Lower lobe of right lung (tissue), 2 donors: ENCODE measurements around the gene RBM38. TPM values are rescaled to one million over a fixed set of nuclear protein-coding genes. Genes with fewer than 3 reads are reported as not detected.
"Not testable (repeated sequence)": the region's sequence is repeated elsewhere in the genome, so short reads cannot be mapped to it uniquely, and the experiment has no call there.

Source experiments
- ATAC-seq, 2 donors: fragments of 200-7000 bp; cut with Tn5 transposase; one replicate each; pipeline ENCODE4 v1.9.1; 2020 to 2022; ENCODE audit warnings: mild to moderate bottlenecking in 2 of 2, moderate library complexity in 2 of 2
- DNase-seq: peaks from one replicate; pipeline ENCODE4 v3.0.0-alpha.2; 2020
- H3K27ac ChIP-seq: fragments of 200-600 bp; one replicate; pipeline ENCODE4 v1.8.0; 2022
- H3K27me3 ChIP-seq: fragments of 200-600 bp; one replicate; pipeline ENCODE4 v1.8.0; 2022; ENCODE audit warnings: low read depth
- H3K36me3 ChIP-seq: fragments of 200-600 bp; one replicate; pipeline ENCODE4 v1.8.0; 2022; ENCODE audit warnings: mild to moderate bottlenecking
- H3K4me1 ChIP-seq: fragments of 200-600 bp; one replicate; pipeline ENCODE4 v1.8.0; 2022
- H3K4me3 ChIP-seq: fragments of 200-600 bp; one replicate; pipeline ENCODE4 v1.8.0; 2022; ENCODE audit warnings: mild to moderate bottlenecking
- H3K9me3 ChIP-seq: fragments of 200-600 bp; one replicate; pipeline ENCODE4 v1.8.0; 2022
- CTCF ChIP-seq: fragments of 200-600 bp; IDR thresholded peaks from one replicate; pipeline ENCODE4 v1.8.0; 2022; ENCODE audit warnings: antibody characterized with exemption, mild to moderate bottlenecking
- intact Hi-C: fragments of 100-400 bp; cut with DNase I; formaldehyde crosslinking; loops from one replicate; pipeline ENCODE4 v1.11.0; 2022
- total RNA-seq: library from RNA; stranded (reverse); fragmentation: NEBNext Ultra II Directional; extraction: Animal tissue kit (Norgen Biotek cat#: 25700); gene quantifications from one replicate; pipeline ENCODE4 v1.2.1, GENCODE V29; 2021
- donor health status: DM: no; HTN: yes; CAD: no; lungs with severe emphysema.

RBM38 gene
- total RNA-seq, 1 donor from 2014 or later, result 15.5 TPM

- DNase-seq (peak; percentile 23), ATAC-seq (no peak)
- H3K4me1 ChIP-seq, result peaks cover 8% of the 10 kb centered on the region
- TF ChIP-seq CTCF, result no peak
- intact Hi-C loops, result no loop called here
- H3K27me3 ChIP-seq, result peaks cover 5% of the 10 kb centered on the region
- no peaks in the 10 kb centered on the region for H3K9me3 ChIP-seq
- no peak overlapping the region for H3K27ac ChIP-seq
- no peak overlapping the region for H3K4me3 ChIP-seq
- H3K36me3 ChIP-seq, result no peaks in the 10 kb centered on the region
Observed at GRCh38 chr20:57426831-57427230, 35.6 kb downstream of the RBM38 start.

- intact Hi-C loops, result no loop called here
- no peak for TF ChIP-seq CTCF
- Histone ChIP-seq H3K4me1 (peaks cover 25% of the 10 kb centered on the region), H3K36me3 (no peaks in the 10 kb centered on the region), H3K27ac (no peak overlapping the region), H3K4me3 (no peak overlapping the region), H3K9me3 (no peaks in the 10 kb centered on the region), H3K27me3 (no peaks in the 10 kb centered on the region)
- ATAC-seq (no peak), DNase-seq (peak; percentile 38)
Observed at GRCh38 chr20:57428324-57429158, 37.3 kb downstream of the RBM38 start.

- ATAC-seq, result no peak
- Histone ChIP-seq H3K36me3 (no peaks in the 10 kb centered on the region), H3K9me3 (no peaks in the 10 kb centered on the region), H3K4me1 (peaks cover 27% of the 10 kb centered on the region), H3K27me3 (no peaks in the 10 kb centered on the region), H3K4me3 (no peak overlapping the region), H3K27ac (no peak overlapping the region)
- intact Hi-C loops, result no loop called here
- DNase-seq, result no peak
- TF ChIP-seq CTCF, result no peak
Observed at GRCh38 chr20:57429159-57429496, 37.9 kb downstream of the RBM38 start.

GRCh38 chr20:57429580-57430200, 38.5 kb downstream of the RBM38 start:
- peak; percentile 29 for DNase-seq
- peak in 1 of 2 donors; percentile 39 for ATAC-seq
- no peak for TF ChIP-seq CTCF

GRCh38 chr20:57430201-57430596, 39.0 kb downstream of the RBM38 start:
- ATAC-seq, intact Hi-C loops, H3K9me3 ChIP-seq, H3K27me3 ChIP-seq, H3K36me3 ChIP-seq, H3K27ac ChIP-seq, H3K4me3 ChIP-seq: not testable (repeated sequence)
- peak; percentile 9 for DNase-seq
- H3K4me1 ChIP-seq, result peaks cover 28% of the 10 kb centered on the region

More at GRCh38 chr20:57429580-57430200, 38.5 kb downstream of the RBM38 start:
- Histone ChIP-seq H3K4me1 (peaks cover 27% of the 10 kb centered on the region), H3K27me3 (no peaks in the 10 kb centered on the region), H3K27ac (no peak overlapping the region), H3K4me3 (no peak overlapping the region), H3K36me3 (no peaks in the 10 kb centered on the region), H3K9me3 (no peaks in the 10 kb centered on the region)
- intact Hi-C loops, result no loop called here

GRCh38 chr20:57431539-57431835, 40.3 kb downstream of the RBM38 start:
- intact Hi-C loops, result no loop called here
- DNase-seq (no peak), ATAC-seq (no peak)
- peaks cover 38% of the 10 kb centered on the region for H3K4me1 ChIP-seq
- no peaks in the 10 kb centered on the region for H3K9me3 ChIP-seq
- no peak overlapping the region for H3K27ac ChIP-seq
- H3K27me3 ChIP-seq, result no peaks in the 10 kb centered on the region
- no peaks in the 10 kb centered on the region for H3K36me3 ChIP-seq
- H3K4me3 ChIP-seq, result no peak overlapping the region
- no peak for TF ChIP-seq CTCF
